NOMO-1 treated with DMSO at 0.1 percent for 48 hours (cell line): ENCODE results near the gene CIROP.

ENCODE experiments used
- DNase-seq: peaks from one replicate; lab custom pipeline; 2025; ENCODE audit not compliant: unreplicated experiment; lab: John Stamatoyannopoulos, UW

Gene CIROP

DNA sequence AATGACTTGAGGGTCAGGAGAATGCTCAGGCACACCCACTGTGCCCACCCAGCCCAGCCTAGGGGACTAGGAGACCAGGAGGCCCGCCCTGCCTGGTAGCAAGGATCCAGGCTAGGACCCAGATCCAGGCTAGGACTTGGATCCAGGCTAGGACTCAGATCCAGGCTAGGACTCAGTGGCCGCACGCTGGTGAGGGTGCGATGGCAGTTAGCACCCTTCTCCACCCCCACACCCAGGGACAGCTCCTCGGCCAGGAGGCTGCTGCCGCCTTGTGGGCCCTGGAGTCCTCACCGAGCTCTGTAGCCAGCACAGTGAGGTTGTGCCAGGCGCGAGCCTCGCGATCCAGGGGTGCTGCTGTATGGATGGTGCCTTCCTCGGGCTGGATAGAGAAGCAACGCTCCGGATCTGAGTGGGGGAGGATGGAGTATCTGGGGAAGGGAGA is 52.6 kb downstream of the CIROP start:
- no peak for DNase-seq

DNA sequence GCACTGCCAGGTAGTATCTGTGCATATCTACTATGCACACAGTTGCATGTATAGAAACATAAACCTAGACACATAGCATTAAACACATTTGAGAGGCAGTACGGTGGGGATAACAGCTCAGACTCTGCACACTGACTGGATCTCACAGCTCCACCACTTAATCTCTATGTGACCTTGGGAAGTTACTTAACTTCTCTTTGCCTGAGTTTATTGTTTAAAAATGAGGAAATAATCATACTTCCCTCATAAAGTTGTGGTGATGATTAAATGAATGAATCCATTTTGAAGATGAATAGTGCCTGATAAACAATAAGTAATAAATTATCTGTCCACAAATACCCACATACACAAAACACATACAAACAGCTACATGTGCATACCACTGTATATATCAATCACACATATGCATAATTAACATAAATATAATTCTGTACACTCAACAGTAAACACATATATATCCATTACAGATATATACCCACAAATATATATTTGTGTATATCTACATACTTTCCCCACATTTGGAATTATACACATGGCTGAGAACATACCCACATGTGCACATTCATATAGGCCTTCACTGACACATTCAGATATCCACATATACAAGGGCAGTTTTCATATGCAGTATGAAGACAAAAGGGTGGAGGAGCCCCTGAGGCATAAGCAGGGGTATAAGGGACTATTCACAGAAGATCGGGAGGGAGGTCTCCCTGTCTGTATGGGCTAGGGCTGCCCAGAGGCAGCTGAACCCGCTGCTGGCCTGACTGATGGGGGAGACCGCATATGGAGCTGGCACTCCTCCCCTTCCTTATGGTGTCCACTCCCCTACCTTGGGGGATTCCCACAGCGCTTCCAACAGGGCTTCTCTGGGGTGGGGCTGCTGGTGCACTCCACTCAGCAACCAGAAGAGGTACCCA is 53.4 kb downstream of the CIROP start:
- no peak for DNase-seq
